ENCODE data around the gene AMDHD1. TPM values are rescaled to one million over a fixed set of nuclear protein-coding genes. Genes with fewer than 3 reads are reported as not detected.

The AMDHD1 gene
- total and polyA plus RNA-seq, 2 donors (not counting 3 experiments of a cell fraction or from before 2014, with no cell fraction given) = not detected

GRCh38 chr12:95982602-95983001 is 39.5 kb downstream of the AMDHD1 start:
- Histone ChIP-seq H3K9me1 (replicated peaks; ENCODE audit: control insufficient read depth, extremely low read depth, insufficient read depth, low read length) (no peaks in the 10 kb centered on the region), H3K4me3 (replicated peaks in 1 of 3; ENCODE audit: insufficient read depth in 1 of 3, low read depth in 1 of 3, low read length in 3 of 3) (no peak overlapping the region), H3K4me1 (ENCODE audit: control insufficient read depth, extremely low read depth, insufficient read depth, low read length) (no peaks in the 10 kb centered on the region), H3K9ac (replicated peaks; ENCODE audit: extremely low read depth, insufficient read depth, low read length) (no peak overlapping the region), H3K27ac (ENCODE audit: insufficient read depth, low read depth, low read length) (no peak overlapping the region), H3K27me3 (ENCODE audit: control insufficient read depth in 2 of 2, insufficient read depth in 2 of 2, low read length in 2 of 2) (peaks cover 0 to 19% of the 10 kb centered on the region in 2 experiments), H3K79me2 (ENCODE audit: control insufficient read depth, insufficient read depth, low read length) (no peaks in the 10 kb centered on the region), H3K4me2 (ENCODE audit: insufficient read depth, low read length) (no peak overlapping the region), H4K20me1 (replicated peaks; ENCODE audit: control insufficient read depth, extremely low read depth, insufficient read depth, low read length) (no peaks in the 10 kb centered on the region), H3K36me3 (ENCODE audit: control insufficient read depth in 2 of 2, extremely low read depth in 1 of 2, insufficient read depth in 2 of 2, low read length in 2 of 2) (no peaks in the 10 kb centered on the region), H2AFZ (ENCODE audit: low read depth, low read length) (no peak overlapping the region), H3K9me3 (replicated peaks; ENCODE audit: control insufficient read depth, insufficient read depth, low read length) (no peaks in the 10 kb centered on the region)
- FAIRE-seq (no peak), DNase-seq (ENCODE audit: low read depth, low spot score) (no peak)
- no TSS peak for BruUV-seq (replicated peaks)
- TF ChIP-seq EZH2 (IDR thresholded peaks at IDR 0.05; ENCODE audit: borderline replicate concordance, low read depth, low read length, severe bottlenecking) = no peak
- no peak for TF ChIP-seq FOS (IDR thresholded peaks at IDR 0.05; ENCODE audit: borderline replicate concordance, insufficient read depth, low read length)
- no peak for TF ChIP-seq POLR2A (IDR thresholded peaks at IDR 0.05; ENCODE audit: low read depth, low read length)
- no peak for TF ChIP-seq MAX (IDR thresholded peaks at IDR 0.05; ENCODE audit: insufficient read depth, insufficient read length)
- no peak for TF ChIP-seq GATA2 (IDR thresholded peaks at IDR 0.05; ENCODE audit: insufficient read depth, insufficient read length, low read depth, low read length)
- TF ChIP-seq, protein P1, sequence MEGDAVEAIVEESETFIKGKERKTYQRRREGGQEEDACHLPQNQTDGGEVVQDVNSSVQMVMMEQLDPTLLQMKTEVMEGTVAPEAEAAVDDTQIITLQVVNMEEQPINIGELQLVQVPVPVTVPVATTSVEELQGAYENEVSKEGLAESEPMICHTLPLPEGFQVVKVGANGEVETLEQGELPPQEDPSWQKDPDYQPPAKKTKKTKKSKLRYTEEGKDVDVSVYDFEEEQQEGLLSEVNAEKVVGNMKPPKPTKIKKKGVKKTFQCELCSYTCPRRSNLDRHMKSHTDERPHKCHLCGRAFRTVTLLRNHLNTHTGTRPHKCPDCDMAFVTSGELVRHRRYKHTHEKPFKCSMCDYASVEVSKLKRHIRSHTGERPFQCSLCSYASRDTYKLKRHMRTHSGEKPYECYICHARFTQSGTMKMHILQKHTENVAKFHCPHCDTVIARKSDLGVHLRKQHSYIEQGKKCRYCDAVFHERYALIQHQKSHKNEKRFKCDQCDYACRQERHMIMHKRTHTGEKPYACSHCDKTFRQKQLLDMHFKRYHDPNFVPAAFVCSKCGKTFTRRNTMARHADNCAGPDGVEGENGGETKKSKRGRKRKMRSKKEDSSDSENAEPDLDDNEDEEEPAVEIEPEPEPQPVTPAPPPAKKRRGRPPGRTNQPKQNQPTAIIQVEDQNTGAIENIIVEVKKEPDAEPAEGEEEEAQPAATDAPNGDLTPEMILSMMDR (IDR thresholded peaks at IDR 0.05; ENCODE audit: extremely low read depth in 1 of 2, insufficient read depth in 1 of 2, low read depth in 1 of 2, low read length in 2 of 2) = no peak
- TF ChIP-seq JUN (IDR thresholded peaks at IDR 0.05; ENCODE audit: borderline replicate concordance, insufficient read depth, insufficient read length, low read depth) = no peak
- no peak for TF ChIP-seq POLR2AphosphoS5 (IDR thresholded peaks at IDR 0.05; ENCODE audit: insufficient read depth, low read depth, low read length)
- ChIA-PET POLR2A (no interaction called here), CTCF (interaction anchor here (1.0 kb wide), 1 partner anchor 16 kb away, joined by 3 read pairs; no protein-coding TSS in a partner anchor)
- dilution Hi-C loops (cut with MboI; ENCODE audit: extremely low pct_ligation_motif_present, low sequenced_read_pairs) (no loop called here), intact Hi-C loops (cut with micrococcal nuclease) (no loop called here)
